K562 (cell line): ENCODE data around the gene KIF26A. TPM values are rescaled to one million over a fixed set of nuclear protein-coding genes. Genes with fewer than 3 reads are reported as not detected.

Source experiments
- ATAC-seq: fragments of 200-7000 bp; cut with Tn5 transposase; 3 replicates; pipeline ENCODE4 v1.9.1; 2020; ENCODE audit warnings: moderate library complexity
- BruUV-seq: library from RNA; stranded (reverse); fragments of 400-500 nt; replicated peaks from 2 replicates; lab custom pipeline; 2021; lab: Mats Ljungman, UMichigan
- CTCF ChIA-PET: fragments of 300-600 bp; formaldehyde crosslinking; extraction: SDS; loops from one replicate; lab custom pipeline; 2021; ENCODE audit warnings: low intra/inter-chr PET ratio; lab: Yijun Ruan, JAX
- POLR2A ChIA-PET: fragments of 300-600, 350-650 bp; sonication (Branson Sonifier 250); formaldehyde crosslinking; extraction: SDS; loops from one replicate; lab custom pipeline; 2021; ENCODE audit warnings: antibody characterized with exemption, inconsistent platforms; lab: Yijun Ruan, JAX
- DNase-seq, 4 experiments: peaks; one replicate each; pipeline versions ENCODE4 v3.0.0 to v3.0.0-alpha.2; 2011 to 2018; ENCODE audit warnings: low spot score in 3 of 4, mixed read lengths in 3 of 4; ENCODE audit errors: extremely low read depth in 1 of 4
- FAIRE-seq: peaks from 2 replicates; lab custom pipeline; 2011; peaks lifted over from hg19 to GRCh38; lab: Jason Lieb, UNC
- H2AFZ ChIP-seq: 2 replicates; pipeline ENCODE4 v1.6.0; 2011; ENCODE audit warnings: low read depth, low read length, control low read depth, inconsistent platforms
- H3K27ac ChIP-seq: fragments of 200-600 bp; 3 replicates; pipeline ENCODE4 v1.8.0; 2011; ENCODE audit warnings: low read depth, mild to moderate bottlenecking, control low read depth, inconsistent platforms, low read length, moderate library complexity, mixed read lengths; ENCODE audit errors: extremely low read depth
- H3K27me3 ChIP-seq, 2 experiments: fragments of 300-600 bp in 1 of 2; 2 replicates in 1 of 2; 3 replicates in 1 of 2; pipeline versions ENCODE4 v1.6.0 to v1.8.0; 2011; ENCODE audit warnings: inconsistent platforms in 2 of 2, low read length in 2 of 2, mild to moderate bottlenecking in 1 of 2, mixed read lengths in 1 of 2, moderate library complexity in 1 of 2; ENCODE audit not compliant: control insufficient read depth in 2 of 2, insufficient read depth in 2 of 2
- H3K36me3 ChIP-seq: fragments of 300-600 bp; 3 replicates; pipeline ENCODE4 v1.8.0; 2011; ENCODE audit warnings: mild to moderate bottlenecking, low read length, inconsistent platforms; ENCODE audit not compliant: control insufficient read depth, insufficient read depth
- H3K4me1 ChIP-seq, 2 experiments: fragments of 200-600 bp in 1 of 2; replicated peaks in 1 of 2; 2 replicates in 1 of 2; 3 replicates in 1 of 2; pipeline versions ENCODE4 v1.5.1 to v1.8.0; 2011; ENCODE audit warnings: inconsistent platforms in 2 of 2, low read length in 2 of 2, mild to moderate bottlenecking in 1 of 2, mixed read lengths in 1 of 2, moderate library complexity in 1 of 2; ENCODE audit not compliant: control insufficient read depth in 2 of 2, insufficient read depth in 2 of 2
- H3K4me2 ChIP-seq: 2 replicates; pipeline ENCODE4 v1.6.1; 2011; ENCODE audit warnings: low read length, control low read depth, inconsistent platforms, mixed read lengths; ENCODE audit not compliant: insufficient read depth
- H3K4me3 ChIP-seq: fragments of 200-600 bp; sonication (generic), shearing (Covaris generic); 2 replicates; pipeline ENCODE4 v1.5.1; 2016; ENCODE audit warnings: control low read depth, inconsistent platforms
- H3K79me2 ChIP-seq: fragments of 200-600 bp; 3 replicates; pipeline ENCODE4 v1.8.0; 2011; ENCODE audit warnings: low read length, inconsistent platforms; ENCODE audit not compliant: control insufficient read depth, insufficient read depth
- H3K9ac ChIP-seq, 2 experiments: 2 replicates each; pipeline versions ENCODE4 v1.6.0 to v1.6.1; 2011; ENCODE audit warnings: low read depth in 2 of 2, low read length in 2 of 2, control low read depth in 1 of 2, inconsistent platforms in 1 of 2, mild to moderate bottlenecking in 1 of 2, mixed read lengths in 1 of 2; ENCODE audit not compliant: insufficient read depth in 1 of 2
- H3K9me1 ChIP-seq: one replicate; pipeline ENCODE4 v1.6.0; 2011; ENCODE audit warnings: inconsistent platforms, mild to moderate bottlenecking, low read length, moderate library complexity; ENCODE audit not compliant: control insufficient read depth, insufficient read depth
- H3K9me3 ChIP-seq: replicated peaks from 2 replicates; pipeline ENCODE4 v1.5.1; 2011; ENCODE audit warnings: low read depth, low read length, inconsistent platforms; ENCODE audit not compliant: control insufficient read depth, insufficient read depth
- H4K20me1 ChIP-seq: replicated peaks from 2 replicates; pipeline ENCODE4 v1.6.1; 2011; ENCODE audit warnings: low read length, inconsistent platforms, mixed read lengths; ENCODE audit not compliant: control insufficient read depth, insufficient read depth
- HMG20A ChIP-seq: fragments of 450-650 bp; formaldehyde crosslinking; conservative IDR thresholded peaks from 2 replicates; pipeline ENCODE4 v1.4.0; 2020; ENCODE audit warnings: mild to moderate bottlenecking, mixed read lengths
- NCOA4 ChIP-seq: fragments of 450-650 bp; IDR thresholded peaks from 2 replicates; pipeline ENCODE4 v1.6.1; 2018; ENCODE audit warnings: mild to moderate bottlenecking; ENCODE audit not compliant: partially characterized antibody
- ZNF347 ChIP-seq: fragments of 450-650 bp; formaldehyde crosslinking; IDR thresholded peaks from 2 replicates; pipeline ENCODE4 v1.4.0; 2020; ENCODE audit warnings: low read depth, mild to moderate bottlenecking, moderate library complexity
- WGBS: fragments of 100-300 bp; shearing (Covaris generic); methylation state at CpG from one replicate; pipeline ENCODE4 v1.1.6; 2016; ENCODE audit warnings: low coverage, mixed read lengths; ENCODE audit not compliant: insufficient coverage; ENCODE audit errors: missing lambda C conversion rate; 5-methylcytosine and 5-hydroxymethylcytosine counted together
- in situ Hi-C: fragments of 300-500 bp; cut with MboI; formaldehyde crosslinking; loops from 4 replicates; pipeline ENCODE4 v1.15.0; 2018; ENCODE audit warnings: inconsistent platforms, mixed read lengths
- intact Hi-C: fragments of 100-400 bp; cut with micrococcal nuclease; formaldehyde crosslinking; loops from 2 replicates; pipeline ENCODE4 v1.14.2; 2022
- polyA plus RNA-seq, 8 experiments: library from polyadenylated mRNA; depleted of rRNA in 4 of 8; stranded (reverse) in 5 of 8; unstranded in 3 of 8; fragments of >200 nt; fragmentation: Nextera tagmentation in 2 of 8; fragmentation: Illumina TruSeq in 1 of 8; extraction: Ambion mirVana in 2 of 8; extraction: Trizol in 1 of 8; gene quantifications; 2 replicates each; pipeline versions ENCODE4 v1.2.1 to v1.2.3, GENCODE V29; 2011 to 2014; ENCODE audit warnings: inconsistent platforms in 1 of 8, missing spikeins in 1 of 8
- total RNA-seq, 7 experiments: library from RNA; depleted of rRNA in 6 of 7; stranded (reverse); fragments of >200 nt in 6 of 7; fragmentation: Illumina TruSeq in 2 of 7; extraction: Trizol in 2 of 7; gene quantifications; 2 replicates each; pipeline versions ENCODE4 v1.2.1 to v1.2.3, GENCODE V29; 2011 to 2021; ENCODE audit warnings: low replicate concordance in 1 of 7
- TF ChIP-seq, protein P1 (sequence below): sonication (generic); formaldehyde crosslinking; IDR thresholded peaks from 2 replicates; pipeline ENCODE4 v1.8.0; 2023; ENCODE audit warnings: mild to moderate bottlenecking, missing genetic modification reagents
- TF ChIP-seq, protein P2 (sequence below): fragments of 200-800 bp; sonication (Bioruptor generic); IDR thresholded peaks from 2 replicates; pipeline ENCODE4 v1.6.1; 2017; ENCODE audit warnings: missing genetic modification characterization, missing compliant biosample characterization
- TF ChIP-seq, protein P3 (sequence below): fragments of 250-450 bp; sonication (Bioruptor Pico); IDR thresholded peaks from 2 replicates; pipeline ENCODE4 v1.4.0; 2020

The KIF26A gene
- total and polyA plus RNA-seq, 9 of the 15 experiments (the other 6 are each of a cell fraction or from before 2014, with no cell fraction given): 0.04 TPM; not detected in 8

DNA sequence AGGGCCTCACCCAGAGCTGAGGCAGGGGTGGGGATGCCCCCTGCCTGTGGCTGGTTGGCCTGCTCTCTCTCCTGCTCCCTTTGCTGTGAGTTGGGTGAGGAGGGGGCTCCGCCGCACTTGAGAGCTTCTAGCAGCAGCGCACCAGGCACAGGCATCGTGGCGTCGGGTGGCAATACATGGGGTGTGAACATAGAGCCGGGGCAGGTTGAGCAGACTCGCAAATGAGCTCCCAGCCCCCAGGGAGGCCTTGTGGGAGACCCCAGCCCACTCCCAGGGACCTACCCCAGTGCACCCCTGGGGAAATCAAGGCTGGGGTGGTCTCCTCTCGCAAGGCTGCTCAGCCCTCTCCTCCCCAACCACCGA lies 54.5 kb downstream of the KIF26A start:
- intact Hi-C loops (no loop called here), in situ Hi-C loops (no loop called here)
- ATAC-seq: no peak
- FAIRE-seq: no peak
- Histone ChIP-seq H3K4me3 (no peak overlapping the region), H3K9me3 (no peaks in the 10 kb centered on the region), H2AFZ (no peak overlapping the region), H3K9me1 (no peaks in the 10 kb centered on the region), H3K27ac (no peak overlapping the region), H3K79me2 (no peaks in the 10 kb centered on the region)
- TF ChIP-seq NCOA4 (no peak), ZNF347 (CRISPR knock-in tag) (no peak), HMG20A (CRISPR knock-in tag) (no peak)
- TF ChIP-seq, protein P1, sequence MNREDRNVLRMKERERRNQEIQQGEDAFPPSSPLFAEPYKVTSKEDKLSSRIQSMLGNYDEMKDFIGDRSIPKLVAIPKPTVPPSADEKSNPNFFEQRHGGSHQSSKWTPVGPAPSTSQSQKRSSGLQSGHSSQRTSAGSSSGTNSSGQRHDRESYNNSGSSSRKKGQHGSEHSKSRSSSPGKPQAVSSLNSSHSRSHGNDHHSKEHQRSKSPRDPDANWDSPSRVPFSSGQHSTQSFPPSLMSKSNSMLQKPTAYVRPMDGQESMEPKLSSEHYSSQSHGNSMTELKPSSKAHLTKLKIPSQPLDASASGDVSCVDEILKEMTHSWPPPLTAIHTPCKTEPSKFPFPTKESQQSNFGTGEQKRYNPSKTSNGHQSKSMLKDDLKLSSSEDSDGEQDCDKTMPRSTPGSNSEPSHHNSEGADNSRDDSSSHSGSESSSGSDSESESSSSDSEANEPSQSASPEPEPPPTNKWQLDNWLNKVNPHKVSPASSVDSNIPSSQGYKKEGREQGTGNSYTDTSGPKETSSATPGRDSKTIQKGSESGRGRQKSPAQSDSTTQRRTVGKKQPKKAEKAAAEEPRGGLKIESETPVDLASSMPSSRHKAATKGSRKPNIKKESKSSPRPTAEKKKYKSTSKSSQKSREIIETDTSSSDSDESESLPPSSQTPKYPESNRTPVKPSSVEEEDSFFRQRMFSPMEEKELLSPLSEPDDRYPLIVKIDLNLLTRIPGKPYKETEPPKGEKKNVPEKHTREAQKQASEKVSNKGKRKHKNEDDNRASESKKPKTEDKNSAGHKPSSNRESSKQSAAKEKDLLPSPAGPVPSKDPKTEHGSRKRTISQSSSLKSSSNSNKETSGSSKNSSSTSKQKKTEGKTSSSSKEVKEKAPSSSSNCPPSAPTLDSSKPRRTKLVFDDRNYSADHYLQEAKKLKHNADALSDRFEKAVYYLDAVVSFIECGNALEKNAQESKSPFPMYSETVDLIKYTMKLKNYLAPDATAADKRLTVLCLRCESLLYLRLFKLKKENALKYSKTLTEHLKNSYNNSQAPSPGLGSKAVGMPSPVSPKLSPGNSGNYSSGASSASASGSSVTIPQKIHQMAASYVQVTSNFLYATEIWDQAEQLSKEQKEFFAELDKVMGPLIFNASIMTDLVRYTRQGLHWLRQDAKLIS: no peak
- TF ChIP-seq, protein P2, sequence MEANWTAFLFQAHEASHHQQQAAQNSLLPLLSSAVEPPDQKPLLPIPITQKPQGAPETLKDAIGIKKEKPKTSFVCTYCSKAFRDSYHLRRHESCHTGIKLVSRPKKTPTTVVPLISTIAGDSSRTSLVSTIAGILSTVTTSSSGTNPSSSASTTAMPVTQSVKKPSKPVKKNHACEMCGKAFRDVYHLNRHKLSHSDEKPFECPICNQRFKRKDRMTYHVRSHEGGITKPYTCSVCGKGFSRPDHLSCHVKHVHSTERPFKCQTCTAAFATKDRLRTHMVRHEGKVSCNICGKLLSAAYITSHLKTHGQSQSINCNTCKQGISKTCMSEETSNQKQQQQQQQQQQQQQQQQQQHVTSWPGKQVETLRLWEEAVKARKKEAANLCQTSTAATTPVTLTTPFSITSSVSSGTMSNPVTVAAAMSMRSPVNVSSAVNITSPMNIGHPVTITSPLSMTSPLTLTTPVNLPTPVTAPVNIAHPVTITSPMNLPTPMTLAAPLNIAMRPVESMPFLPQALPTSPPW: no peak
- TF ChIP-seq, protein P3, sequence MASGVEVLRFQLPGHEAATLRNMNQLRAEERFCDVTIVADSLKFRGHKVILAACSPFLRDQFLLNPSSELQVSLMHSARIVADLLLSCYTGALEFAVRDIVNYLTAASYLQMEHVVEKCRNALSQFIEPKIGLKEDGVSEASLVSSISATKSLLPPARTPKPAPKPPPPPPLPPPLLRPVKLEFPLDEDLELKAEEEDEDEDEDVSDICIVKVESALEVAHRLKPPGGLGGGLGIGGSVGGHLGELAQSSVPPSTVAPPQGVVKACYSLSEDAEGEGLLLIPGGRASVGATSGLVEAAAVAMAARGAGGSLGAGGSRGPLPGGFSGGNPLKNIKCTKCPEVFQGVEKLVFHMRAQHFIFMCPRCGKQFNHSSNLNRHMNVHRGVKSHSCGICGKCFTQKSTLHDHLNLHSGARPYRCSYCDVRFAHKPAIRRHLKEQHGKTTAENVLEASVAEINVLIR (CRISPR knock-in tag): no peak
- TF ChIP-seq, all 486 proteins: peak for 0
- DNase-seq: no peak
- no peaks in the 10 kb centered on the region for H4K20me1 ChIP-seq
- no CpG with 5 or more reads among the region's 10 CpGs for WGBS
- H3K4me2 ChIP-seq: no peak overlapping the region
- no peak overlapping the region for H3K9ac ChIP-seq
- H3K4me1 ChIP-seq: no peaks in the 10 kb centered on the region
- no peaks in the 10 kb centered on the region for H3K27me3 ChIP-seq
- POLR2A ChIA-PET: interaction anchor here (0.9 kb wide), 1 partner anchor 9 kb away, joined by 3 read pairs; no protein-coding TSS in a partner anchor
- CTCF ChIA-PET: no interaction called here
- BruUV-seq: no TSS peak
- H3K36me3 ChIP-seq: no peaks in the 10 kb centered on the region
